Ovary (tissue), 9 donors: ENCODE measurements around the gene RTP3. TPM values are rescaled to one million over a fixed set of nuclear protein-coding genes. Genes with fewer than 3 reads are reported as not detected.

ENCODE experiments used
- DNase-seq, 5 donors: peaks; one replicate each; pipeline ENCODE4 v3.0.0-alpha.2; 2019 to 2020
- H3K27ac ChIP-seq, 2 donors: fragments of 200-600 bp; one replicate each; pipeline versions ENCODE4 v1.5.1 to v1.8.0; 2019 to 2022
- H3K27me3 ChIP-seq: fragments of 200-600 bp; one replicate; pipeline ENCODE4 v1.8.0; 2022
- H3K36me3 ChIP-seq: fragments of 200-600 bp; sonication (generic); one replicate; pipeline ENCODE4 v1.5.1; 2019
- H3K4me1 ChIP-seq: one replicate; pipeline ENCODE4 v1.8.1; 2013; ENCODE audit warnings: mild to moderate bottlenecking, moderate library complexity; ENCODE audit not compliant: insufficient read depth
- H3K4me3 ChIP-seq: fragments of 200-600 bp; sonication (generic); one replicate; pipeline ENCODE4 v1.5.1; 2017
- H3K9me3 ChIP-seq, 2 donors: fragments of 200-600 bp in 1 of 2; sonication (generic) in 1 of 2; one replicate each; pipeline versions ENCODE4 v1.5.1 to v1.8.1; 2013 to 2019; ENCODE audit warnings: mild to moderate bottlenecking in 1 of 2, moderate library complexity in 1 of 2
- EP300 ChIP-seq: sonication (generic); formaldehyde crosslinking; IDR thresholded peaks from one replicate; pipeline ENCODE4 v1.6.1; 2017; ENCODE audit warnings: antibody characterized with exemption
- POLR2A ChIP-seq: fragments of 450-650 bp; IDR thresholded peaks from one replicate; pipeline ENCODE4 v1.6.1; 2017; ENCODE audit warnings: antibody characterized with exemption, mild to moderate bottlenecking, moderate library complexity
- WGBS, 3 donors: extraction: QIAGEN DNeasy Blood & Tissue Kit in 1 of 3; methylation state at CpG; one replicate each; pipeline versions ENCODE4 v1.1.5 to v1.1.7; 2013 to 2017; 5-methylcytosine and 5-hydroxymethylcytosine counted together
- intact Hi-C, 4 donors: fragments of 100-400 bp; cut with DNase I; formaldehyde crosslinking; loops; one replicate each; pipeline versions ENCODE4 v1.11.0 to v1.15.1; 2022 to 2023
- polyA plus RNA-seq, 2 donors: library from polyadenylated mRNA; stranded (reverse); fragments of 200-250 nt in 1 of 2; fragments of 350-450 nt in 1 of 2; fragmentation: Illumina TruSeq in 1 of 2; extraction: RNeasy Lipid Tissue Mini Kit (QIAGEN cat#74804) in 1 of 2; gene quantifications; one replicate each; pipeline ENCODE4 v1.2.3, GENCODE V29; 2013 to 2014
- total RNA-seq, 7 donors: library from RNA; depleted of rRNA in 2 of 7; stranded (reverse); fragments of >200 nt in 2 of 7; fragmentation: NEBNext Ultra II Directional in 3 of 7; extraction: Animal tissue kit (Norgen Biotek cat#: 25700) in 3 of 7; gene quantifications; one replicate each; pipeline versions ENCODE4 v1.1.0 to v1.2.4, GENCODE V29; 2016 to 2023
- TF ChIP-seq, protein P1 (sequence below), 3 donors: fragments of 450-650 bp in 2 of 3; fragments of 200-600 bp in 1 of 3; IDR thresholded peaks; one replicate each; pipeline versions ENCODE4 v1.5.1 to v1.8.0; 2016 to 2022; ENCODE audit warnings: antibody characterized with exemption in 3 of 3, mild to moderate bottlenecking in 1 of 3
- donor health status: DM: no; HTN: no; CAD: no; lungs with moderate emphysema.
- donor health status: DM: no; HTN: no; CAD: no.
- donor health status: Bipolar disorder and iron deficiency.
- donor health status: DM: yes; HTN: yes; CAD: no.
- donor health status: DM: no; HTN: no; CAD: no.
- donor health status: DM: yes; HTN: yes; CAD: no.

RTP3 gene
- total and polyA plus RNA-seq, 9 donors: not detected

DNA sequence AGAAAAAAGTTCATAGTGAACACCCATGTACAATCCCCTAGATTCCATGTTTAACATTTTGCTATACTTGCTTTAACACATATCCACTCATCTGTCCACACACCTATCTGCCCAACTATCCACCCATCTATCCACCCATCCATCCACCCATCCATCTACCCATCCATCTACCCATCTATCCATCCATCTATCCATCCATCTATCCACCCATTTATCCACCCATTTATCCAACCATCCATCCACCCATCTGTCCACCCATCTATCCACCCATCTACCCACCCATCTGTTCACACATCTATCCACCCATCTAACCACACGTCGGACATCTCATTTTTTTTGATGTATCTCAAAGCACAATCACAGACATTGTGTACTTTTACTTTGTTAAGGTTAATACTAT lies 25.8 kb downstream of the RTP3 start:
- Histone ChIP-seq H3K27ac (no peak overlapping the region), H3K4me3 (no peak overlapping the region), H3K27me3 (no peaks in the 10 kb centered on the region), H3K4me1 (no peaks in the 10 kb centered on the region), H3K9me3 (no peaks in the 10 kb centered on the region), H3K36me3 (no peaks in the 10 kb centered on the region)
- intact Hi-C loops: no loop called here
- TF ChIP-seq POLR2A: no peak
- TF ChIP-seq, protein P1, sequence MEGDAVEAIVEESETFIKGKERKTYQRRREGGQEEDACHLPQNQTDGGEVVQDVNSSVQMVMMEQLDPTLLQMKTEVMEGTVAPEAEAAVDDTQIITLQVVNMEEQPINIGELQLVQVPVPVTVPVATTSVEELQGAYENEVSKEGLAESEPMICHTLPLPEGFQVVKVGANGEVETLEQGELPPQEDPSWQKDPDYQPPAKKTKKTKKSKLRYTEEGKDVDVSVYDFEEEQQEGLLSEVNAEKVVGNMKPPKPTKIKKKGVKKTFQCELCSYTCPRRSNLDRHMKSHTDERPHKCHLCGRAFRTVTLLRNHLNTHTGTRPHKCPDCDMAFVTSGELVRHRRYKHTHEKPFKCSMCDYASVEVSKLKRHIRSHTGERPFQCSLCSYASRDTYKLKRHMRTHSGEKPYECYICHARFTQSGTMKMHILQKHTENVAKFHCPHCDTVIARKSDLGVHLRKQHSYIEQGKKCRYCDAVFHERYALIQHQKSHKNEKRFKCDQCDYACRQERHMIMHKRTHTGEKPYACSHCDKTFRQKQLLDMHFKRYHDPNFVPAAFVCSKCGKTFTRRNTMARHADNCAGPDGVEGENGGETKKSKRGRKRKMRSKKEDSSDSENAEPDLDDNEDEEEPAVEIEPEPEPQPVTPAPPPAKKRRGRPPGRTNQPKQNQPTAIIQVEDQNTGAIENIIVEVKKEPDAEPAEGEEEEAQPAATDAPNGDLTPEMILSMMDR (IDR thresholded peaks at IDR 0.05): no peak
- no peak for TF ChIP-seq EP300
- WGBS, 3 donors: 89 to 97% (median 97%) methylated on average over 2 of the region's 2 CpGs
- no peak for DNase-seq

DNA sequence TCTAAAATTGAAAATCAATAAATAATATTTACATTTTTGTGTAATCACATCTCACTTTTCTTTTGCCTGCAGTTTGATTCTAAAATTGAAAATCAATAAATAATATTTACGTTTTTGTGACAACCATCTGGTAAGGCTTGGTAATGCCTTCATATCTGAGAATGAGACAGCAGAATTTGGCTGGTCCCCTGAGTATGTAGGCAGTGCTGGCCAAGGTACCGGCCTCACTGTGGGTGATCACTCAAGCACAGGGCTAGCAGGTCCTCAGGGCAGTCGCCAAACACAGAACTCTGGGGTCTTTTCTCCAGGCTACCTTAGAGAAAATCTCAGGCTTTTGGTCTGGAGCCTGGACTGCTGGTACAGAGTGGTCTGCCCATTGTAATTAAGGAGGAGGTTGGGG lies 26.2 kb downstream of the RTP3 start:
- WGBS, 3 donors: 81 to 84% (median 82%) methylated on average over 3 of the region's 3 CpGs
- intact Hi-C loops: no loop called here
- Histone ChIP-seq H3K27me3 (no peaks in the 10 kb centered on the region), H3K27ac (no peak overlapping the region), H3K36me3 (no peaks in the 10 kb centered on the region), H3K4me1 (no peaks in the 10 kb centered on the region), H3K4me3 (no peak overlapping the region), H3K9me3 (no peaks in the 10 kb centered on the region)
- DNase-seq: no peak
- TF ChIP-seq, protein P1 (IDR thresholded peaks at IDR 0.05): no peak
- no peak for TF ChIP-seq EP300
- no peak for TF ChIP-seq POLR2A

DNA sequence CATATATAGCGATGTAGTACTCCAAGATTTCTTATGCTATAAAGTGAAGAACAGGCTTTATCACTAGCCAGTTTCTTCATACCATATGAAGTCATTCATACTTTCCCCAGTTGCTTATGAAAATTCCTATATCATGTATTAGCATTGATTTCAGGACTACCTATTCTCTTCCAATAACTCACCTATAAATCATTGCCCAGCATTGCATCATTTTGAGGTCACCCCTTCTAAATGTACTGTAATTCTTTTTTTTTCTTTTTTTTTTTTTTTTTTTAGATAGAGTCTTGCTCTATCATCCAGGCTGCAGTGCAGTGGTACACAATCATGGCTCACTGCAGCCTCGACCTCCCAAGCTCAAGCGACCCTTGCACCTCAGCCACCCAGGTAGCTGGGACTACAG lies 27.1 kb downstream of the RTP3 start:
- H3K4me1 ChIP-seq: no peaks in the 10 kb centered on the region
- intact Hi-C loops: no loop called here
- 93 to 95% (median 94%) methylated on average over 3 of the region's 3 CpGs for WGBS, 3 donors
- H3K4me3 ChIP-seq: no peak overlapping the region
- H3K36me3 ChIP-seq: no peaks in the 10 kb centered on the region
- H3K27me3 ChIP-seq: no peaks in the 10 kb centered on the region
- no peak for TF ChIP-seq POLR2A
- TF ChIP-seq, protein P1 (IDR thresholded peaks at IDR 0.05): no peak
- TF ChIP-seq EP300: no peak
- no peak overlapping the region for H3K27ac ChIP-seq
- no peaks in the 10 kb centered on the region for H3K9me3 ChIP-seq
- no peak for DNase-seq

DNA sequence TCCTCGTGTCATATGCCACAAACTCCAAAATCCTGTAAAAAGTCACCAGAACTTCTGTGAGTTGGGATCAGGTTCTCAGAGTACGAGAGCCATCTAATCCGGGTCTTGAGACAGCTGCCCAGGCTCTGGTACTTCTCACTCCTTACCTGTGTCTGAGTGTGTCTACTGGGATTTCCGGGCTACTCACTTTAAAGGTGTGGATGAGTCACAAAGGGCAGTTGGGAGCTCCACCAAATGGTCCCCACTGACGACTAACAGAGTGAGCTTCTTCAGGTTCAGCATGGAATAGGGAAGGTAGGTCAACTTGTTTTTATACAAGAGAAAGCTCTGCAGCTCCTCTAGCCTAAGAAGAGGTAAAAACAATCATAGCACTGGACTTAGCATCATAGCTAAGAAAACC lies 29.5 kb downstream of the RTP3 start:
- 90 to 93% (median 93%) methylated on average over 5 of the region's 5 CpGs for WGBS, 3 donors
- H3K4me1 ChIP-seq: no peaks in the 10 kb centered on the region
- H3K36me3 ChIP-seq: no peaks in the 10 kb centered on the region
- intact Hi-C loops: no loop called here
- no peaks in the 10 kb centered on the region for H3K27me3 ChIP-seq
- no peak for DNase-seq
- no peaks in the 10 kb centered on the region for H3K9me3 ChIP-seq
- no peak overlapping the region for H3K4me3 ChIP-seq
- H3K27ac ChIP-seq: no peak overlapping the region
- TF ChIP-seq POLR2A (no peak), EP300 (no peak)
- TF ChIP-seq, protein P1 (IDR thresholded peaks at IDR 0.05): no peak

GRCh38 chr3:46533091-46533490 lies 35.3 kb downstream of the RTP3 start:
- Histone ChIP-seq H3K27me3 (no peaks in the 10 kb centered on the region), H3K4me3 (no peak overlapping the region), H3K9me3 (no peaks in the 10 kb centered on the region), H3K4me1 (no peaks in the 10 kb centered on the region), H3K27ac (no peak overlapping the region), H3K36me3 (no peaks in the 10 kb centered on the region)
- TF ChIP-seq, protein P1 (IDR thresholded peaks at IDR 0.05): no peak
- TF ChIP-seq POLR2A (no peak), EP300 (no peak)
- intact Hi-C loops: no loop called here
- WGBS, 3 donors: 82 to 85% (median 83%) methylated on average over 3 of the region's 3 CpGs
- no peak for DNase-seq
